AG04449 (cell line): ENCODE results near the gene POLR1A.

Experiments used
- CTCF ChIA-PET: fragments of 350-600 bp; formaldehyde crosslinking; extraction: SDS; loops from one replicate; lab custom pipeline; 2021; ENCODE audit warnings: antibody characterized with exemption; lab: Yijun Ruan, JAX
- POLR2A ChIA-PET: fragments of 400-600, 350-600 bp; formaldehyde crosslinking; extraction: SDS; loops from one replicate; lab custom pipeline; 2020; ENCODE audit warnings: antibody characterized with exemption, inconsistent platforms; lab: Yijun Ruan, JAX
- DNase-seq: peaks from one replicate; pipeline ENCODE4 v3.0.0-alpha.2; 2010; ENCODE audit warnings: low read depth, low spot score
- H3K4me3 ChIP-seq: 2 replicates; pipeline ENCODE4 v1.5.1; 2011; ENCODE audit warnings: low read depth, mild to moderate bottlenecking, control low read depth, low read length
- TF ChIP-seq, protein P1 (sequence below): IDR thresholded peaks from one replicate; pipeline ENCODE4 v1.5.1; 2011; ENCODE audit warnings: mild to moderate bottlenecking, moderate library complexity, low read length, control low read depth, inconsistent platforms; ENCODE audit not compliant: insufficient read depth; ENCODE audit errors: missing control alignments

The POLR1A gene

DNA sequence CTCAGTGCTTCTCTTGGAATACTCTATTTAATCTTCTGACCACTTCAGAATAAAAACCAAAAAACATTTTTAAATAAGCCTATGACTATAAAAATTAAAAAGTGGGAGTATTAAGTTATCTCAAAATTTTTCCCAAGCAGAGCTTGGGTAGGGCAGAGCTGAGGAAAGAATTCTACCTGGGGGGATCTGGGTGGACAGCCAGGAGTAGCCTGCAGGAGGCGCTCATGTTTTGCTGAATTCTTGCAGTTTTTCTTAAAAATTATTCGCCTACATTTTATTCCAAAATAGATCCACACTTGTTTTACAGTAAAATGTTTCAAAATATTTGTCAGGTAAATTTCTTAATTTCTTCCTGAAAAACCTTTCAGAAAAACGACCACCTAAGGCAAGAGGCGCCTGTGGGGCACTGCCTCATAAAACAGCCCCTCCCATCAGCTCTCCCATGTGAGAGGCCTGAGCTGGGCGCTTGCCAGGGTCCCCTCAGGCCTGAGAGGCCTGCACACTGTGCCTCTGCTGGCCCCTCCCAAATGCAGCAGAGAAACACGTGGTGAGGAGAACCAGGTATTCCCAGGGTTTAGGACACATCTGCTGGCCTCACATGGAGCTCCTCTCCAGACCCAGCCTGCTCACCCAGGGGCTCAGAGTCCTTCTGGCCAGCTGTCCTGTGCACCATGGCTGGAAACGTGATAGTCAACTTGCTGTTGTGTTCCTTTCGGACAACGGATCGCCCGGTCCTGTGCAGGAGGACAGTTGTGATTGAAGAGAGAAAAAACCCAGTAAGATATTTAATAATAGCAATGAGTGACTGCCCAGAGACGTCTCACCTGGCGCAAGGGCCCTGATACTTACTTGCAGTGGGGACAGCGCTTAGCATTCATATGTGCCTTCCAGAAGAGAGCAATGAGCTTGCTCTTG, 17.5 kb downstream of the POLR1A start:
- ChIA-PET POLR2A (interaction anchor here (0.7 to 1.3 kb wide), 2 partner anchors 18 to 330 kb away, joined by 4 to 5 read pairs; partner anchors contain the start of genes POLR1A and PTCD3), CTCF (interaction anchor here (1.1 to 18.1 kb wide), 7 partner anchors 9 to 266 kb away, joined by 3 to 891 read pairs (median 4); partner anchors contain the start of genes POLR1A and PTCD3)
- TF ChIP-seq, protein P1, sequence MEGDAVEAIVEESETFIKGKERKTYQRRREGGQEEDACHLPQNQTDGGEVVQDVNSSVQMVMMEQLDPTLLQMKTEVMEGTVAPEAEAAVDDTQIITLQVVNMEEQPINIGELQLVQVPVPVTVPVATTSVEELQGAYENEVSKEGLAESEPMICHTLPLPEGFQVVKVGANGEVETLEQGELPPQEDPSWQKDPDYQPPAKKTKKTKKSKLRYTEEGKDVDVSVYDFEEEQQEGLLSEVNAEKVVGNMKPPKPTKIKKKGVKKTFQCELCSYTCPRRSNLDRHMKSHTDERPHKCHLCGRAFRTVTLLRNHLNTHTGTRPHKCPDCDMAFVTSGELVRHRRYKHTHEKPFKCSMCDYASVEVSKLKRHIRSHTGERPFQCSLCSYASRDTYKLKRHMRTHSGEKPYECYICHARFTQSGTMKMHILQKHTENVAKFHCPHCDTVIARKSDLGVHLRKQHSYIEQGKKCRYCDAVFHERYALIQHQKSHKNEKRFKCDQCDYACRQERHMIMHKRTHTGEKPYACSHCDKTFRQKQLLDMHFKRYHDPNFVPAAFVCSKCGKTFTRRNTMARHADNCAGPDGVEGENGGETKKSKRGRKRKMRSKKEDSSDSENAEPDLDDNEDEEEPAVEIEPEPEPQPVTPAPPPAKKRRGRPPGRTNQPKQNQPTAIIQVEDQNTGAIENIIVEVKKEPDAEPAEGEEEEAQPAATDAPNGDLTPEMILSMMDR = peak; percentile 3
- no peak overlapping the region for H3K4me3 ChIP-seq
- DNase-seq = no peak

DNA sequence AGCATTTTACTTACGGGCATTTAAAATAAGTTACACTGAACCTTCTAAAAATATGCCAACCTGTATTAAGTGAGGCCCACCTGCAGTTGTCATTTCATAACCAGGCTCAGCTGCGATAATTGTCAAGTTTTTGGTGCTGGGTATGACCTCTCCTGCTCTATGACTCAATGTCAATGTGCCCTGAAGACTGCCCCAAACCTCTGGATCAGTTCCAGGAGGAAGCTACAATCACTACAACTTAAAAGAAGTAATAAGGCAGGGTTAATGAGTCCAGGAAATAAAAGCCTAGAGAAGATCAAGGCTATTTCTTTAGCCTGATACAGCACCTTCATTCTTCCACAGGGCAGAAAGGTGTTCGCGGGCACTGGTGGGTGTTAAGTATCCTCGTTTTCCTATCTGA, 22.9 kb downstream of the POLR1A start:
- H3K4me3 ChIP-seq = no peak overlapping the region
- DNase-seq = no peak
- TF ChIP-seq, protein P1 = no peak
- ChIA-PET CTCF (interaction anchor here (0.9 to 18.1 kb wide), 3 partner anchors 193 to 445 kb away, joined by 3 to 891 read pairs (median 4); no protein-coding TSS in a partner anchor), POLR2A (no interaction called here)

DNA sequence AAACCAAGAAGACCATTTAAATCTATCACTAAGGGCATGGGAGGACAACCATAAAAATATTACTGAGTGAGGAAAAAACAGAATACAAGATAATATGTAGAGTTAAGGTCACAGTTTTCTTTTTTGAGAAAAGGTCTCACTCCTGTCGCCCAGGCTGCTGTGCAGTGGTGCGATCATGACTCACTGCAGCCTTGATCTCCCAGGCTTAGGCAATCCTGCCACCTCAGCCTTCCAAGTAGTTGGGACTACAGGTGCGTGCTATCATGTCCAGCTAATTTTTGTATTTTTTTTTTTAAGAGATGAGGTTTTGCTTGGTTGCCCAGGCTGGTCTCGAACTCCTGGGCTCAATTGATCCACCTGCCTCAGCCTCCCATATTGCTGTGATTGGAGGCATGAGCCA, 24.0 kb downstream of the POLR1A start:
- TF ChIP-seq, protein P1 = no peak
- no peak overlapping the region for H3K4me3 ChIP-seq
- DNase-seq = no peak
- ChIA-PET POLR2A (no interaction called here), CTCF (interaction anchor here (0.9 to 18.1 kb wide), 7 partner anchors 10 to 444 kb away, joined by 3 to 891 read pairs (median 4); no protein-coding TSS in a partner anchor)

DNA sequence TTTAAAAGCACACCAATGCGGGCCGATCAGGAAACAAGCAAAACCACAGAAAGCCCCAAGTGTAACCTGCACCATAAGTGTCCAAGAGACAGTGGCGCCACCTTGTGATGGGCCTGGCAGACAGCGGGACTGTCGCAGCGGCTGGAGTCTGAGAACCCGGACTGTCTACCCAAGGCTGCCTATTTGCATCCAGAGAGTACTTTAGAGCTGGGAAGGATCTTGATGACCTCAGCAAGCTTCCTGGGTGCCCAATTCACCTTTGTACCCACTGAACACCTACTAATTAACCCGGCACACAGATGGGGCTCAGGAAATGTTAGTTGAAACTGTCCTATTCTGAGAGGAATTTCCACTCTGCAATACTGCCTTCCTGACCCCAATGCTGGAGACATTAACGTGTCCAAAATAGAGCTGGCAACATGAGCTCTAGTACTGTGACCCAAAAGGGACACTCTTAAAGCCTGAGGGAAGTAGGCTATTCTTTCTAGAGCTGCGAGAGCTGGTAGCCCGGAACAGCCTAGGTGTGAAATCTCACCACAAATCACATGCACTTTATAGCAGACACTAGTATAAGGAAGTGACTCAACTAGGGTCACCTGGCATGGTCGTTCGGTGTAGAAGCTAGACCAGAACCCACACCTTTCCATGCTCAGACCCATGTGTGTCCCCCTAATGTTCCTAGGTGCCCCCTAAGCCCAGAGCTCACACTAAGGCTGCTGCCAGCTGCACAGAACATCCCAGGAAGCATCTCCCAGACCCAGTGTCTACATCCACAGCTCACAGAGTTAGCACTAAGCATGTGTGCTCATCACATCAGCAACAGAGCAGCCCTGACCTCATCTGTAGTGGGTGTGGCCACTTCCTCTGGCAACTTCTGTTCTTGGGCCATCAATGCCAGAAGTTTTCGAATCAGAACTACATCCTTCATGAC, 25.4 kb downstream of the POLR1A start:
- H3K4me3 ChIP-seq = no peak overlapping the region
- CTCF ChIA-PET = interaction anchor here (0.6 to 18.1 kb wide), 53 partner anchors 9 to 448 kb away, joined by 3 to 891 read pairs (median 6); partner anchors contain the start of genes PTCD3 and ST3GAL5
- TF ChIP-seq, protein P1 = peak; percentile 88
- POLR2A ChIA-PET = interaction anchor here (0.6 to 0.8 kb wide), 2 partner anchors 19 to 192 kb away, joined by 3 to 4 read pairs; partner anchors contain the start of gene ST3GAL5
- no peak for DNase-seq

DNA sequence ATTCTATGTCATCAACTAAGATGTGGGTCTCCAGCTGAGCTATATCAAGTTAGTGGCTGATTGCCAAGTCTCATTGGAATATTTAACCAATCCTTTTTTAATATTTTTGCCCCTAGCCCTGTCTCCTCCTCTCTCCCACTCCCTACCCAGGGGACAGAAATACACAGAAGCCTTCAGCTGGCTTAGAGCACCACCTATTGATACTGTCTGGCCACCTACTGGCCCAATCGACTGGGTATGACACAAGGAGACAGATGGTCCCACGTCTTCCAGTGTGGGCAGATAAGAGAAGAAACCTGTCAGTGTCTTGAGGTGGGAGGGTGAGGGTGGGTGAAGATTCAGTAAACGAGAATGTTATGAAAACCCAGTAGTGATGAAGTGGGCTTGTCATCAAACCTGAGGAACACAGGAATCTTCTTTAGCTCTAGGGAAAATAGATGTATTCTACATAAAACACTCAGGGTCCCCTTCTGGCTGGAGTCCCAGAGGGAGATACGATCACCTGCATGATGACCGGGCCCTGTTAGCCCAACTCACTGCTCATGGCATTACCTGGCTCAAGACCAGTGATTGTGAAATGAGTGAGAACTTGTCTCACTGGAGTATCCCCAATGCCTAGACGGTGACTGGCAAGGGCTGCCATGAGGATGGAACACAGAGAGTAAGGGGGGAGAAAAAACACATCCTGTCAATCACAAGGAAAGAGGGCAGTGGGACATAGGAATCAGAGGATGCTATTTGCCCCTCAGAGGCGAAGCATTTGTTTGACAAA, 26.7 kb downstream of the POLR1A start:
- TF ChIP-seq, protein P1 = peak; percentile 75
- CTCF ChIA-PET = interaction anchor here (0.7 to 18.1 kb wide), 53 partner anchors 8 to 442 kb away, joined by 3 to 891 read pairs (median 7); partner anchors contain the start of gene ST3GAL5
- POLR2A ChIA-PET = interaction anchor here (0.6 kb wide), 1 partner anchor 238 kb away, joined by 3 read pairs; no protein-coding TSS in a partner anchor
- no peak overlapping the region for H3K4me3 ChIP-seq
- no peak for DNase-seq
